Activated T-cell treated with anti-CD3 and anti-CD28 coated beads, Interleukin-2, amount 50 U/mL, for 24 hours (primary cell): ENCODE results near the gene DUSP12.

ENCODE experiments used
- DNase-seq: peaks from one replicate; pipeline ENCODE4 v3.0.0-alpha.2; 2020
- H3K27ac Mint-ChIP-seq: 2 replicates; pipeline ENCODE4 v1.8.0; 2020; ENCODE audit warnings: mild to moderate bottlenecking, mixed read lengths
- H3K27me3 Mint-ChIP-seq: 2 replicates; pipeline ENCODE4 v1.8.0; 2020; ENCODE audit warnings: mixed read lengths
- H3K36me3 Mint-ChIP-seq: 2 replicates; pipeline ENCODE4 v1.8.0; 2020; ENCODE audit warnings: low read depth, mixed read lengths
- H3K4me1 Mint-ChIP-seq: 2 replicates; pipeline ENCODE4 v1.8.0; 2020; ENCODE audit warnings: low read depth, mixed read lengths
- H3K4me3 Mint-ChIP-seq: 2 replicates; pipeline ENCODE4 v1.8.0; 2020; ENCODE audit warnings: mild to moderate bottlenecking, moderate library complexity, mixed read lengths
- H3K9me3 Mint-ChIP-seq: 2 replicates; pipeline ENCODE4 v1.8.0; 2020; ENCODE audit warnings: mixed read lengths

Gene DUSP12

DNA sequence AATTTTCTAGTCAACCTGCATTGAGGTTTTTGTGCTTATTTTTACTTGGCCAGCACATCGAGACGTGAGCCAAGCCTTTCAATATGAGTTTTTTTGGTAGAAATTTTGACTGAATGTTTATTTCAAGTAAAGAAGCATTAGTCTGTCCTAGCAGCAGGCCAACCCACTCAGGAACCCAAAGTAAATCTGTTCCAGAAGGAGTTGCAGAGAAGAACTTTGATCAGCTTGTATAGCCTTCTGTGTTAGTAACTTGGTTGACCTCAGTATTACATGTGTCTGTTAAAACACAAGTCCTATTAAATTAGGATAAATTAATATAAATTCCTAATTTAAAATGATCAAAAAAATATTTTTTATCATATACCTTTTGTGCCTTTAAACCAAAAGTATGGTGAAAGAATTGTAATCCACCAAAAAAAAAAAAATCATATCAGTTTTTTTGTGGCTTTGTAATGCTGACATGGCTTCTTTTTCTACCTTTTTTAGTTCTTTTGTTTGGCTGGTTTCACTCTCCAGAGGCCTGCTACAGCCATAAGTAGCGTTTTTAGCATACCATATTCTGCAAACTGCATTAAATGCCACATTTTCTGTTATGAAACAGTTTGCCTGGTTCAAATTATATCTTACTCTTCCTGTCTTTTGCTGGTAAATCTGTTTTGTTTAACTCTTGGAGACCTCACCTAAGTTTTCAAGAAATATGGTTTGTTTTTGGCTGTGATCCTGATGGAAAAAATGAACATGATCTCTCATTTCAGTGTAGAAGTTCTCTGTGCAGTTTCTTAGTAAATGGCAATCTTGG, 56.0 kb downstream of the DUSP12 start:
- peaks cover 37% of the 10 kb centered on the region for H3K4me1 Mint-ChIP-seq
- peaks cover 77% of the 10 kb centered on the region for H3K36me3 Mint-ChIP-seq
- H3K27me3 Mint-ChIP-seq, result no peaks in the 10 kb centered on the region
- peaks cover 9% of the 10 kb centered on the region for H3K9me3 Mint-ChIP-seq
- peak overlapping the region; percentile 50 for H3K27ac Mint-ChIP-seq
- DNase-seq, result no peak
- no peak overlapping the region for H3K4me3 Mint-ChIP-seq
